ENCODE data around the gene PPIP5K2. TPM values are rescaled to one million over a fixed set of nuclear protein-coding genes. Genes with fewer than 3 reads are reported as not detected.

PPIP5K2 gene
- total RNA-seq, 1 donor from 2014 or later, result 67.7 TPM

GRCh38 chr5:103120607-103121200 lies 603 bp downstream of the PPIP5K2 start:
- FAIRE-seq (no peak), DNase-seq (ENCODE audit: low read depth) (peak; percentile 16)
- no peaks in the 10 kb centered on the region for H3K4me1 ChIP-seq (ENCODE audit: insufficient read depth, low read length)
- TF ChIP-seq EZH2 (IDR thresholded peaks at IDR 0.05; ENCODE audit: insufficient read depth, low read length), result no peak
- TF ChIP-seq CTCF (IDR thresholded peaks at IDR 0.05; ENCODE audit: insufficient read depth, low read depth, low read length), result no peak
- H3K27me3 ChIP-seq (ENCODE audit: insufficient read depth, low read length), result no peaks in the 10 kb centered on the region
- peak overlapping the region; percentile 87 for H3K4me2 ChIP-seq (ENCODE audit: low read length)
- H3K27ac ChIP-seq (ENCODE audit: low read depth, low read length), result peak overlapping the region; percentile 97
- H4K20me1 ChIP-seq (ENCODE audit: insufficient read depth, low read length), result peaks cover 9% of the 10 kb centered on the region
- Mint-ChIP-seq H3K9me3 (ENCODE audit: unreplicated experiment) (no peaks in the 10 kb centered on the region), H3K36me3 (ENCODE audit: low read depth, unreplicated experiment) (no peaks in the 10 kb centered on the region), H3K4me3 (ENCODE audit: unreplicated experiment) (peak overlapping the region; percentile 95), H3K27ac (ENCODE audit: unreplicated experiment) (peak overlapping the region; percentile 99), H3K4me1 (ENCODE audit: low read depth, unreplicated experiment) (peaks cover 10% of the 10 kb centered on the region), H3K27me3 (ENCODE audit: low read depth, unreplicated experiment) (no peaks in the 10 kb centered on the region)
- peak overlapping the region; percentile 80 for H2AFZ ChIP-seq (ENCODE audit: low read depth, low read length)
- H3K79me2 ChIP-seq (ENCODE audit: insufficient read depth, low read length), result peaks cover 64% of the 10 kb centered on the region
- no peaks in the 10 kb centered on the region for H3K9me3 ChIP-seq (ENCODE audit: insufficient read depth, low read depth, low read length)
- no peaks in the 10 kb centered on the region for H3K36me3 ChIP-seq (ENCODE audit: insufficient read depth, low read length)
- peak overlapping the region; percentile 96 for H3K4me3 ChIP-seq (ENCODE audit: insufficient read depth, low read depth, low read length)
- peak overlapping the region; percentile 97 for H3K9ac ChIP-seq (ENCODE audit: low read length)

- Histone ChIP-seq H3K9me3 (ENCODE audit: insufficient read depth, low read depth, low read length) (no peaks in the 10 kb centered on the region), H3K27me3 (ENCODE audit: insufficient read depth, low read length) (no peaks in the 10 kb centered on the region), H2AFZ (ENCODE audit: low read depth, low read length) (no peak overlapping the region), H3K4me3 (ENCODE audit: insufficient read depth, low read depth, low read length) (no peak overlapping the region), H3K4me1 (ENCODE audit: insufficient read depth, low read length) (no peaks in the 10 kb centered on the region), H3K79me2 (ENCODE audit: insufficient read depth, low read length) (peaks cover 78% of the 10 kb centered on the region), H4K20me1 (ENCODE audit: insufficient read depth, low read length) (peaks cover 9% of the 10 kb centered on the region), H3K4me2 (ENCODE audit: low read length) (peak overlapping the region; percentile 87), H3K9ac (ENCODE audit: low read length) (no peak overlapping the region), H3K36me3 (ENCODE audit: insufficient read depth, low read length) (no peaks in the 10 kb centered on the region), H3K27ac (ENCODE audit: low read depth, low read length) (no peak overlapping the region)
- DNase-seq (ENCODE audit: low read depth), result no peak
- Mint-ChIP-seq H3K9me3 (ENCODE audit: unreplicated experiment) (no peaks in the 10 kb centered on the region), H3K36me3 (ENCODE audit: low read depth, unreplicated experiment) (no peaks in the 10 kb centered on the region), H3K27ac (ENCODE audit: unreplicated experiment) (no peak overlapping the region), H3K4me1 (ENCODE audit: low read depth, unreplicated experiment) (peaks cover 10% of the 10 kb centered on the region), H3K4me3 (ENCODE audit: unreplicated experiment) (peak overlapping the region; percentile 63), H3K27me3 (ENCODE audit: low read depth, unreplicated experiment) (no peaks in the 10 kb centered on the region)
- TF ChIP-seq CTCF (IDR thresholded peaks at IDR 0.05; ENCODE audit: insufficient read depth, low read depth, low read length) (no peak), EZH2 (IDR thresholded peaks at IDR 0.05; ENCODE audit: insufficient read depth, low read length) (no peak)
- FAIRE-seq, result no peak
These were observed 2.1 kb downstream of the PPIP5K2 start for GRCh38 chr5:103122242-103122641.

GRCh38 chr5:103126557-103126956 lies 6.5 kb downstream of the PPIP5K2 start:
- Histone ChIP-seq H2AFZ (ENCODE audit: low read depth, low read length) (no peak overlapping the region), H3K4me1 (ENCODE audit: insufficient read depth, low read length) (no peaks in the 10 kb centered on the region), H3K79me2 (ENCODE audit: insufficient read depth, low read length) (peaks cover 76% of the 10 kb centered on the region), H3K27me3 (ENCODE audit: insufficient read depth, low read length) (no peaks in the 10 kb centered on the region), H3K9ac (ENCODE audit: low read length) (no peak overlapping the region), H3K4me2 (ENCODE audit: low read length) (no peak overlapping the region), H3K27ac (ENCODE audit: low read depth, low read length) (no peak overlapping the region), H4K20me1 (ENCODE audit: insufficient read depth, low read length) (peaks cover 13% of the 10 kb centered on the region), H3K36me3 (ENCODE audit: insufficient read depth, low read length) (no peaks in the 10 kb centered on the region), H3K9me3 (ENCODE audit: insufficient read depth, low read depth, low read length) (no peaks in the 10 kb centered on the region), H3K4me3 (ENCODE audit: insufficient read depth, low read depth, low read length) (no peak overlapping the region)
- Mint-ChIP-seq H3K36me3 (ENCODE audit: low read depth, unreplicated experiment) (no peaks in the 10 kb centered on the region), H3K4me3 (ENCODE audit: unreplicated experiment) (no peak overlapping the region), H3K9me3 (ENCODE audit: unreplicated experiment) (no peaks in the 10 kb centered on the region), H3K4me1 (ENCODE audit: low read depth, unreplicated experiment) (peaks cover 8% of the 10 kb centered on the region), H3K27ac (ENCODE audit: unreplicated experiment) (no peak overlapping the region), H3K27me3 (ENCODE audit: low read depth, unreplicated experiment) (no peaks in the 10 kb centered on the region)
- TF ChIP-seq EZH2 (IDR thresholded peaks at IDR 0.05; ENCODE audit: insufficient read depth, low read length), result no peak
- TF ChIP-seq CTCF (IDR thresholded peaks at IDR 0.05; ENCODE audit: insufficient read depth, low read depth, low read length), result no peak
- no peak for FAIRE-seq
- DNase-seq (ENCODE audit: low read depth), result no peak

Measured in astrocyte (in vitro differentiated cells and primary cell).